ENCODE results near the gene DIS3L2.

GRCh38 chr2:232330068-232330999, 368.8 kb downstream of the DIS3L2 start:
- TF ChIP-seq EZH2 (IDR thresholded peaks at IDR 0.05; ENCODE audit: insufficient read depth, poor library complexity, severe bottlenecking) (no peak), EZH2phosphoT487 (IDR thresholded peaks at IDR 0.05; ENCODE audit: insufficient read depth, low read depth) (no peak)
